ENCODE results near the gene ASAP3.

ASAP3 gene

GRCh38 chr1:23483321-23484252, at the start of gene ASAP3:
Gene ASAP3 (minus strand): TSS chr1:23484179. CDS start chr1:23484133, 46 bp downstream.
- peak; percentile 15 for DNase-seq (ENCODE audit: low spot score)

GRCh38 chr1:23533246-23534023, 49.5 kb upstream of the ASAP3 start:
- no peak for DNase-seq (ENCODE audit: low spot score)

DNA sequence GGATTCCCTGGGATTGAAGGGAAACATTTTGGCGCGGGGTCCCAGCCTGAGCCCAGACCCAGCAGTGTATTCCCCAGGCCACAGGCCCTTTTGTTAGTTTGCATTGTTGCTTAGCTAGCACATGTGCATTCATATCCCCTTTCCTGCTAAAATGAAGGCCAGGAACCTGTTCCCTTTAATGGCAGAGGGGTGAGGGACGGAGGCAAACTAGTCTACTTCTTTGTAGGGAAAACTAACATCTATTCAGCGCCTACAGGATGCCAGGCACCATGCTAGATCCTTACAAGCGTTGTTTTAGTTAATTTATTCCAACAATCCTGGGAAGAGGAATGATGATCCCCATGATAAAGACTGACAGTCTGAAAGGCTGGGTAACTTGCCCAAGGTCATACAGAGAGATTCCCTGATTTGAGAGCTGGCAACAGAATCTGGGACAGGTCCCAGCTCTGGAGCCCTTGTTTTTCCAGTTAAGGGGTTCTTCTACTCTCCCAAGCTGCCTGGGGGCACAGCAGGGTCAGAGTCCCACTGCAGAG, 47.6 kb upstream of the ASAP3 start:
- DNase-seq (ENCODE audit: low spot score) = no peak

- peak; percentile 77 for DNase-seq (ENCODE audit: low spot score)
Observed at GRCh38 chr1:23530747-23531561, 47.0 kb upstream of the ASAP3 start, which contains the start of gene E2F2. Gene E2F2 (minus strand): TSS chr1:23531233. CDS start chr1:23530793, 440 bp downstream.

GRCh38 chr1:23530087-23530746, 46.2 kb upstream of the ASAP3 start:
- no peak for DNase-seq (ENCODE audit: low spot score)

- DNase-seq (ENCODE audit: low spot score) = no peak
Observed at GRCh38 chr1:23529146-23530086, 45.4 kb upstream of the ASAP3 start.

DNA sequence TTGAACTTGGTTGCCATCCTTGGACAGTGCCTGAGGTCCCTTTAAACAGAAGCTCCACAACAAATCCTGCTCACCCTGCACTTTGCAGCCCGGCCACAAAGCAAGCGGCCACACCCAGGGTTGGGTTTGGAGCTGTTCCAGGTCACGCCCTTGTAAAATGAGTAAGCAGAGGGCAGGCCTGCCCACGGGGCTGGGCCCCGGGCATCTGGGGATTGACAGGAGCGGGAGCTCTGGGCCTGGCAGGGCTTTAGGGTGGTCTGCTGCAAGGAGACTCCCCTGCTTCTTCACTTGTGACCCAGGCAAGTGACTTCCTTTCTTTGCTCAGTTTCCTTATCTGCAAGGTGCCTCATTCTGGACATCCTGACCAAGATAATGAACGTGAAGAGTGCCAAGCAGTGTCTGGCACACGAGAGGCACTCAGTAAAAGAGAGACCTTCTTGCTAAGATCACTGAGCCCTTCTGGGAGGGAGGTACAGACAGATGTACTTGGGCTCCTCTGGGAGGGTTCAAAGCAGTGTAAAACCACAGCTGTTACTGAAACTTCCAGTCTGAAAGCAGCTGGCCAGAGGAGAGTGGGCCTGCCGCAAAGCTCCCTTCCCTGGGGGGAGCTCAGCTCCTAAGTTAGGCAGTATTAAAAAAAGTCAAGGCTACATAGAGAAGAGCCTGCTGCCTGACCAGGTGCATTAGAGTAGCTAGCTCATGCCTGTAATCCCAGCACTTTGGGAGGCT, 44.4 kb upstream of the ASAP3 start:
- DNase-seq (ENCODE audit: low spot score) = no peak

- DNase-seq (ENCODE audit: low spot score) = no peak
Observed at GRCh38 chr1:23527900-23528249, 43.9 kb upstream of the ASAP3 start.

DNA sequence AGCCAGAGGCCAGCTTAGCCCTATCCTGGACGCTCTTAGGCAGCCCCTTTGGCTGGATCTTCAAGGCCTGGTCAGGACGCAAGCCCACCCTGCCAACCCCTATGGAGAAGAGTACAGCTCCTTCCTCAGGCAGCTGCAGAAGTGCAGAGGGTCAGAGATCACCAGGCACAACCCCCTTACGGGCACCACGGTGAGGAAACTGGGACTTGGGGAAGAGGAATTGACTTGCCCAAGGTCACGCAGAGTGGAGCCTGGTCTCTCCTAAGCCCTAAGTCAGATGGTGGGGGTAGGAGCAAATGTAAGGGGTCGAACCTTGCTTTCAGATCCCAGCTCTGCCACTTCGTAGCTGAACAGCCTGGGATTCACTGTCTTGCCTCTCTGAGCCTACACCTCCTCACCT, 43.4 kb upstream of the ASAP3 start:
- no peak for DNase-seq (ENCODE audit: low spot score)

DNA sequence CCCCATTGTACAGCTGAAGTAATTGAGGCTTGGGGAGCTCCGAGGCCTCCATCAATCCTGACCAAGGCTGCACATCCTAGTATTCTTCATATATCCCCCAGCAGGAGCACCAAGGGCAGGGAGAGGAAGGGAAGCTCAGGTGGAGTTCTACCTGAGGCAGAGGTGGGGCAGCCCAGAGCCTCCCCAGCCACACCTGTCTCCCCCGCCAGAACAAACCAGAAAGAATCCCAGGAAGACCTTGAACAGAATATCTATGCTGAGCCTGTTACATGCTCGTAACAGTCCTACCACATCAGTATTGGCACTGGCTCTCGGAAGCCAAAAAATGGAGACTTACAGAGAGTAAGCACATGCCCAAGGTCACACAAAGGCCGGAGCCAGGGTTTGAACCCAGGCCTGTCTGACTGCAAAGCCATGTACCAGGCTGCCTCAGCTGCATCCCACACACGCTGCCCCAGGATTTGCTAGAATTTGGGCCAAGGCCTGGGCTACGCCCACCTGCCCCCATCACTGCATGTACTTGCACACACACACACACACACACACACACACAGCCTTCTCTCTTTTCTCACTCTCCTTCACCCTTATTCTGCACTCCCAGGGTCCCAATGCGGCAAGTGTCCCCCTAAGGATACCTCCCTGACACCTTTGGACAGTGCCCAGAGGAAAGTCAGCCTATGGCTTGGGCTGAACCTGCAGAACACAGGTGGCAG, 42.5 kb upstream of the ASAP3 start:
- no peak for DNase-seq (ENCODE audit: low spot score)

DNA sequence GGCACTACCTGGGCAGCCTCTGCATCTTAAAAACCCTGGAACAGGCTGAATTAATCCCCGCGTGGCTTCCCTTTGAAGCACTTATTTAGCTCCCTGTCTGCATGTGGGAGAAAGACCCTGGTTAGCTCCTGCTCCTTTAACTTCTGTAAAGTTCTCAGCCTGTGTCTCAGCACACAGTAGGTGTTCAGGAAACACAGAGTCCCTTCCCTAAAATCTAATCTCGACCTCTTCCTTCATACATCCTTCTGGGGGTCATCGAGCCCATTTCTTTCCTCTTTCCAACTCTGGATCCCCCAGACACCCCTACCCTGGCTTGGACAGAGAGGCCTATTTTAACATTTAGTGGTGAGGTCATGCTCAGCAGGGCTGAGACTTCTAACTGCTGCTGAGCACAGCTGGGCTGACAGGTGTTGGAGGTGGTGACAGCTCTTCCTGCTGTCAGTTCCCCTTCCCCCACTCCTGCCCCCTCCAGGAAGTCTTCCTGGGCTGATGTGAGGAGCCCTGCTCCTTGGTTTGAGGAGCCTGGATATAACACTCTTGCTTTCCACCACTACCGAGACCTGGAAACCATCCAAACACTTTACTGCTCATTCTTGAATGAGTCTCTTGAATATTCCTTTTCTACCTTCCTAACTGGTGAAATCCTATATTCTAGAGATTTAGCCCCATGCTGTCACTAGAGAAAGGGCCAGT, 41.7 kb upstream of the ASAP3 start:
- no peak for DNase-seq (ENCODE audit: low spot score)

- DNase-seq (ENCODE audit: low spot score) = no peak
Observed at GRCh38 chr1:23524716-23525401, 40.9 kb upstream of the ASAP3 start.

DNA sequence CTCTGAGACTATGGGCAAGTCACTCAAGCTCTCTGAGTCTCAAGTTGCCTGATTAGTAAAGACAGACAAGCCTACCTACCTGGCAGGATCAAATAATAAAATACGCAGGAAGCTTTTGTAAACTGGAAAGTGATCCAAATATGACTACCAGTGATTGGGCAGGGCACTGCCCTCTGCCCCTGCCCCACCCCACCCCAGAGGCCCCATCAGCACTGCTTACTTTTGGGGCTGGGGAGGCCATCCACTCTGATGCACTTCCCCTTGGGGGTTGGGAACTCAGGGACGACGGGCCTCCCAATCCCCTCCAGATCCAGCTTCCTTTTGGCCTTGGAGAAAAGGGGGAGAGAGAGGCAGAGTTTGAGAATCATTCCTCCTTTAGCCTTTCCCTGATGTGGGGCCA, 40.2 kb upstream of the ASAP3 start:
- DNase-seq (ENCODE audit: low spot score) = no peak

- no peak for DNase-seq (ENCODE audit: low spot score)
Observed at GRCh38 chr1:23522244-23522982, 38.4 kb upstream of the ASAP3 start.

DNA sequence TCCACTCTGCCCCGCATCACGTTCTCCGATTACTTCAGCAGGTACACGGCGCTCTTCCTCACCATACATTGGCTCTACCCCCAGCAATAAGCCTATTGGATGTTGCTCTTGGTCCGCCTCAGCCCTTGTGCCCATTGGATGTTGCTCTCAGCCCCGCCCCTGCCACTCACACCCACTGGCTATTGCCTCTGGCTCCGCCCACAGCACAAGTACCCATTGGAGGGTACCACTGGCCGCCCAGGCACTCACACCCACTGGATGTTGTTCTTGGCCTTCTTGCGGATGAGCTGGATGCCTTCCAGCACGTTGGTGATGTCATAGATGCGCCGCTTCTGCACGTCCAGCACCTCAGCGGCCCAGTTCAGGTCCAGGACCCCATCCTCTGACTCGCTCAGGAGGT, 37.6 kb upstream of the ASAP3 start:
- no peak for DNase-seq (ENCODE audit: low spot score)

GRCh38 chr1:23517581-23517980, 33.6 kb upstream of the ASAP3 start:
- DNase-seq (ENCODE audit: low spot score) = no peak

- DNase-seq (ENCODE audit: low spot score) = no peak
Observed at GRCh38 chr1:23515905-23516304, 31.9 kb upstream of the ASAP3 start.
